WTC11 (cell line): ENCODE data around the gene GALNT18. TPM values are rescaled to one million over a fixed set of nuclear protein-coding genes. Genes with fewer than 3 reads are reported as not detected.

Source experiments
- ATAC-seq: fragments of 200-7000 bp; cut with Tn5 transposase; 2 replicates; pipeline ENCODE4 v1.10.0; 2021; ENCODE audit warnings: mild to moderate bottlenecking, moderate library complexity
- CTCF ChIA-PET: fragments of 300-600 bp; sonication (Branson Sonifier 250); formaldehyde crosslinking; loops from one replicate; lab custom pipeline; 2021; ENCODE audit warnings: antibody characterized with exemption; lab: Charles Lee
- POLR2A ChIA-PET: fragments of 350-600 bp; sonication (Branson Sonifier 250); formaldehyde crosslinking; loops from one replicate; lab custom pipeline; 2021; ENCODE audit warnings: antibody characterized with exemption; lab: Charles Lee
- DNase-seq: peaks from one replicate; pipeline ENCODE4 v3.0.0; 2021; ENCODE audit warnings: low spot score
- H3K27ac Mint-ChIP-seq: 2 replicates; pipeline ENCODE4 v1.8.0; 2021; ENCODE audit warnings: mixed read lengths
- H3K27me3 Mint-ChIP-seq: 2 replicates; pipeline ENCODE4 v1.8.0; 2021; ENCODE audit warnings: low read depth, mild to moderate bottlenecking, moderate library complexity, mixed read lengths
- H3K36me3 Mint-ChIP-seq: 2 replicates; pipeline ENCODE4 v1.8.0; 2021; ENCODE audit warnings: mixed read lengths
- H3K4me1 Mint-ChIP-seq: 2 replicates; pipeline ENCODE4 v1.8.0; 2022; ENCODE audit warnings: mixed read lengths
- H3K4me3 Mint-ChIP-seq: 2 replicates; pipeline ENCODE4 v1.8.0; 2021; ENCODE audit warnings: mild to moderate bottlenecking, moderate library complexity, mixed read lengths
- H3K9me3 Mint-ChIP-seq: 2 replicates; pipeline ENCODE4 v1.8.0; 2021; ENCODE audit warnings: mixed read lengths
- ATF1 ChIP-seq: sonication (generic); formaldehyde crosslinking; IDR thresholded peaks from 2 replicates; pipeline ENCODE4 v1.8.1; 2023; ENCODE audit warnings: mild to moderate bottlenecking, moderate library complexity, missing genetic modification reagents
- CREB1 ChIP-seq: sonication (generic); formaldehyde crosslinking; IDR thresholded peaks from 2 replicates; pipeline ENCODE4 v1.8.0; 2023; ENCODE audit warnings: mild to moderate bottlenecking, missing genetic modification reagents
- FOXP1 ChIP-seq: sonication (generic); formaldehyde crosslinking; IDR thresholded peaks from 2 replicates; pipeline ENCODE4 v1.8.0; 2022; ENCODE audit warnings: missing genetic modification reagents, mild to moderate bottlenecking, moderate library complexity, borderline replicate concordance
- HMGA2 ChIP-seq: fragments of 250-450 bp; sonication (Bioruptor Pico); IDR thresholded peaks from 2 replicates; pipeline ENCODE4 v1.4.0; 2021; ENCODE audit warnings: mild to moderate bottlenecking, moderate library complexity
- IRF2 ChIP-seq: sonication (generic); formaldehyde crosslinking; IDR thresholded peaks from 2 replicates; pipeline ENCODE4 v1.8.0; 2022; ENCODE audit warnings: low read depth, missing genetic modification reagents, borderline replicate concordance
- JAZF1 ChIP-seq: fragments of 250-450 bp; sonication (Bioruptor Pico); IDR thresholded peaks from 2 replicates; pipeline ENCODE4 v1.9.0; 2021; ENCODE audit warnings: moderate library complexity, mild to moderate bottlenecking, inconsistent platforms
- NFATC4 ChIP-seq: fragments of 250-450 bp; sonication (Bioruptor Pico); IDR thresholded peaks from 2 replicates; pipeline ENCODE4 v1.9.0; 2021; ENCODE audit warnings: mild to moderate bottlenecking
- NFYB ChIP-seq: sonication (generic); formaldehyde crosslinking; conservative IDR thresholded peaks from 2 replicates; pipeline ENCODE4 v1.8.0; 2022; ENCODE audit warnings: low read depth, missing genetic modification reagents
- RELA ChIP-seq: sonication (generic); formaldehyde crosslinking; IDR thresholded peaks from 2 replicates; pipeline ENCODE4 v1.8.1; 2022; ENCODE audit warnings: missing genetic modification reagents, mild to moderate bottlenecking, borderline replicate concordance
- TEAD1 ChIP-seq: sonication (generic); formaldehyde crosslinking; IDR thresholded peaks from 2 replicates; pipeline ENCODE4 v1.8.0; 2022; ENCODE audit warnings: mild to moderate bottlenecking, missing genetic modification reagents
- TEAD4 ChIP-seq: sonication (generic); formaldehyde crosslinking; IDR thresholded peaks from 2 replicates; pipeline ENCODE4 v1.8.0; 2022; ENCODE audit warnings: mild to moderate bottlenecking, missing genetic modification reagents
- ZNF219 ChIP-seq: sonication (generic); formaldehyde crosslinking; IDR thresholded peaks from 2 replicates; pipeline ENCODE4 v1.8.0; 2023; ENCODE audit warnings: missing genetic modification reagents, mild to moderate bottlenecking, borderline replicate concordance
- ZNF396 ChIP-seq: fragments of 250-450 bp; sonication (Bioruptor Pico); IDR thresholded peaks from 2 replicates; pipeline ENCODE4 v1.8.0; 2021; ENCODE audit warnings: mild to moderate bottlenecking, moderate library complexity, borderline replicate concordance
- ZNF671 ChIP-seq: fragments of 250-450 bp; sonication (Bioruptor Pico); IDR thresholded peaks from 2 replicates; pipeline ENCODE4 v1.8.0; 2021; ENCODE audit warnings: mild to moderate bottlenecking
- total RNA-seq: library from RNA; stranded (reverse); gene quantifications from 3 replicates; pipeline ENCODE4 v1.2.3, GENCODE V29; 2021
- TF ChIP-seq, protein P1 (sequence below): sonication (generic); formaldehyde crosslinking; IDR thresholded peaks from 2 replicates; pipeline ENCODE4 v1.8.0; 2023; ENCODE audit warnings: mild to moderate bottlenecking, missing genetic modification reagents
- TF ChIP-seq, protein P2 (sequence below): sonication (generic); formaldehyde crosslinking; IDR thresholded peaks from 2 replicates; pipeline ENCODE4 v1.8.1; 2022; ENCODE audit warnings: low read depth, missing genetic modification reagents, borderline replicate concordance
- TF ChIP-seq, protein P3 (sequence below): sonication (generic); formaldehyde crosslinking; IDR thresholded peaks from 2 replicates; pipeline ENCODE4 v1.8.1; 2023; ENCODE audit warnings: mild to moderate bottlenecking, missing genetic modification reagents, moderate library complexity
- TF ChIP-seq, protein P4 (sequence below): fragments of 250-450 bp; sonication (Bioruptor Pico); IDR thresholded peaks from 2 replicates; pipeline ENCODE4 v1.8.0; 2021; ENCODE audit warnings: mild to moderate bottlenecking
- TF ChIP-seq, protein P5 (sequence below): sonication (generic); formaldehyde crosslinking; IDR thresholded peaks from 2 replicates; pipeline ENCODE4 v1.8.0; 2022; ENCODE audit warnings: mild to moderate bottlenecking, missing genetic modification reagents
- TF ChIP-seq, protein P6 (sequence below): fragments of 250-450 bp; sonication (Bioruptor Pico); IDR thresholded peaks from 2 replicates; pipeline ENCODE4 v1.9.0; 2021; ENCODE audit warnings: mild to moderate bottlenecking
- TF ChIP-seq, protein P7 (sequence below): fragments of 250-450 bp; sonication (Bioruptor Pico); IDR thresholded peaks from 2 replicates; pipeline ENCODE4 v1.9.0; 2021; ENCODE audit warnings: mild to moderate bottlenecking, borderline replicate concordance
- TF ChIP-seq, protein P8 (sequence below): sonication (generic); formaldehyde crosslinking; IDR thresholded peaks from 2 replicates; pipeline ENCODE4 v1.8.0; 2022; ENCODE audit warnings: mild to moderate bottlenecking, missing genetic modification reagents

GALNT18 gene
- total RNA-seq, 1 experiment from 2014 or later: 5.0 TPM

DNA sequence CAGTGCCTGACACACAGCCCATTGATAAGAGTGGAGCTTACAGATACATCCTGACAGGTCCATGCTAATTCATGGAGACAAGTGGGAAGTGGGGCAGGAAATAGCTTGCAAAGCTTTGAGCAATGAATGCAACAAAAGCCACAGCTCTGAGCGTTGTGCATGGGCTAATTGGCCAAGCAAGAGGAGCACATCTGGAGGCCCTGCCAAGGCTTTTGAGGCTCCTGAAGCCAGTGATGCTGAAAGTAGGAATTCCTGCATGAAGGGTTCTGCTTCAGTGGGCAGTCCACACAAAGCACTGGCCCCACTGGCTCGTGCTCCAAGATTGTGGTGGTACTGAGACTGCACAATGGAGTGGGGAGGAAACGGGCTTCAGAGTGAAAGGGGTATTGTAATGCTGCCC, 164.9 kb downstream of the GALNT18 start (continued):
- TF ChIP-seq, protein P1, sequence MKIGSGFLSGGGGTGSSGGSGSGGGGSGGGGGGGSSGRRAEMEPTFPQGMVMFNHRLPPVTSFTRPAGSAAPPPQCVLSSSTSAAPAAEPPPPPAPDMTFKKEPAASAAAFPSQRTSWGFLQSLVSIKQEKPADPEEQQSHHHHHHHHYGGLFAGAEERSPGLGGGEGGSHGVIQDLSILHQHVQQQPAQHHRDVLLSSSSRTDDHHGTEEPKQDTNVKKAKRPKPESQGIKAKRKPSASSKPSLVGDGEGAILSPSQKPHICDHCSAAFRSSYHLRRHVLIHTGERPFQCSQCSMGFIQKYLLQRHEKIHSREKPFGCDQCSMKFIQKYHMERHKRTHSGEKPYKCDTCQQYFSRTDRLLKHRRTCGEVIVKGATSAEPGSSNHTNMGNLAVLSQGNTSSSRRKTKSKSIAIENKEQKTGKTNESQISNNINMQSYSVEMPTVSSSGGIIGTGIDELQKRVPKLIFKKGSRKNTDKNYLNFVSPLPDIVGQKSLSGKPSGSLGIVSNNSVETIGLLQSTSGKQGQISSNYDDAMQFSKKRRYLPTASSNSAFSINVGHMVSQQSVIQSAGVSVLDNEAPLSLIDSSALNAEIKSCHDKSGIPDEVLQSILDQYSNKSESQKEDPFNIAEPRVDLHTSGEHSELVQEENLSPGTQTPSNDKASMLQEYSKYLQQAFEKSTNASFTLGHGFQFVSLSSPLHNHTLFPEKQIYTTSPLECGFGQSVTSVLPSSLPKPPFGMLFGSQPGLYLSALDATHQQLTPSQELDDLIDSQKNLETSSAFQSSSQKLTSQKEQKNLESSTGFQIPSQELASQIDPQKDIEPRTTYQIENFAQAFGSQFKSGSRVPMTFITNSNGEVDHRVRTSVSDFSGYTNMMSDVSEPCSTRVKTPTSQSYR (CRISPR knock-in tag): no peak
- no peak for TF ChIP-seq ZNF671 (CRISPR knock-in tag)
- no peak for TF ChIP-seq ZNF396 (CRISPR knock-in tag)
- TF ChIP-seq, protein P2, sequence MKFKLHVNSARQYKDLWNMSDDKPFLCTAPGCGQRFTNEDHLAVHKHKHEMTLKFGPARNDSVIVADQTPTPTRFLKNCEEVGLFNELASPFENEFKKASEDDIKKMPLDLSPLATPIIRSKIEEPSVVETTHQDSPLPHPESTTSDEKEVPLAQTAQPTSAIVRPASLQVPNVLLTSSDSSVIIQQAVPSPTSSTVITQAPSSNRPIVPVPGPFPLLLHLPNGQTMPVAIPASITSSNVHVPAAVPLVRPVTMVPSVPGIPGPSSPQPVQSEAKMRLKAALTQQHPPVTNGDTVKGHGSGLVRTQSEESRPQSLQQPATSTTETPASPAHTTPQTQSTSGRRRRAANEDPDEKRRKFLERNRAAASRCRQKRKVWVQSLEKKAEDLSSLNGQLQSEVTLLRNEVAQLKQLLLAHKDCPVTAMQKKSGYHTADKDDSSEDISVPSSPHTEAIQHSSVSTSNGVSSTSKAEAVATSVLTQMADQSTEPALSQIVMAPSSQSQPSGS (CRISPR knock-in tag): no peak

DNA sequence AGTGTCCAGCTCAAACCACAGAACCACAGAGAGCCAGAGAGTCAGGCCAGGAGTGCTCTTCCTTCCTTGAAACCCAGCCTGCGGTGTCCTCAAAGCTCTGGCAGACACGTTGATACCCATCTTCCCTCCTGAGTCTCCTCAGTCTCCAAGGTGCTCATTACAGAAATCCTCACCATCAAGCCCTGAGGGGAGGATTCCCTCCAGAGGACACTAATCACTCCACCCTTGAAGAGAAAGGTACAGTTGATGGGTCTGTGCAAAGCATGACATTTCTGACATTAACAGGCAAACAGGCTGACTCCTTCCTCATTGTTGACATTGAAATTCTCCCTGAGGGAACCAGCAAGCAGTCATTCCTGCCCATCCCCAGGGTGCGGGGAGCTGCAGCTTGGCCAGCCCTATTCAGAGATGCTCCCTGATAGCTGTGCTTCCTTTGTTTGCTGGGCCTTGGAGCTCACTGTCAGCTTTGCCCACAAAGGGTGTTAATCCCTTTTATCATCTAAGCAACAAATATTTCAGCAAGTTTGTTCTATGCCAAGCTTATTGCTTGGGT, 167.1 kb downstream of the GALNT18 start:
- H3K27me3 Mint-ChIP-seq: no peaks in the 10 kb centered on the region
- no peak for TF ChIP-seq ATF1 (CRISPR knock-in tag)
- TF ChIP-seq NFATC4: no peak
- TF ChIP-seq CREB1 (CRISPR knock-in tag): no peak
- TF ChIP-seq FOXP1 (CRISPR knock-in tag): no peak
- TF ChIP-seq, protein P3, sequence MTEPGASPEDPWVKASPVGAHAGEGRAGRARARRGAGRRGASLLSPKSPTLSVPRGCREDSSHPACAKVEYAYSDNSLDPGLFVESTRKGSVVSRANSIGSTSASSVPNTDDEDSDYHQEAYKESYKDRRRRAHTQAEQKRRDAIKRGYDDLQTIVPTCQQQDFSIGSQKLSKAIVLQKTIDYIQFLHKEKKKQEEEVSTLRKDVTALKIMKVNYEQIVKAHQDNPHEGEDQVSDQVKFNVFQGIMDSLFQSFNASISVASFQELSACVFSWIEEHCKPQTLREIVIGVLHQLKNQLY (CRISPR knock-in tag): no peak
- no peak for TF ChIP-seq ZNF219 (CRISPR knock-in tag)
- no peak for TF ChIP-seq IRF2 (CRISPR knock-in tag)
- no peak for TF ChIP-seq TEAD4 (CRISPR knock-in tag)
- TF ChIP-seq, protein P4, sequence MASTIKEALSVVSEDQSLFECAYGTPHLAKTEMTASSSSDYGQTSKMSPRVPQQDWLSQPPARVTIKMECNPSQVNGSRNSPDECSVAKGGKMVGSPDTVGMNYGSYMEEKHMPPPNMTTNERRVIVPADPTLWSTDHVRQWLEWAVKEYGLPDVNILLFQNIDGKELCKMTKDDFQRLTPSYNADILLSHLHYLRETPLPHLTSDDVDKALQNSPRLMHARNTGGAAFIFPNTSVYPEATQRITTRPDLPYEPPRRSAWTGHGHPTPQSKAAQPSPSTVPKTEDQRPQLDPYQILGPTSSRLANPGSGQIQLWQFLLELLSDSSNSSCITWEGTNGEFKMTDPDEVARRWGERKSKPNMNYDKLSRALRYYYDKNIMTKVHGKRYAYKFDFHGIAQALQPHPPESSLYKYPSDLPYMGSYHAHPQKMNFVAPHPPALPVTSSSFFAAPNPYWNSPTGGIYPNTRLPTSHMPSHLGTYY: no peak
- no peak for TF ChIP-seq TEAD1
- no peak for TF ChIP-seq NFYB (CRISPR knock-in tag)
- TF ChIP-seq, protein P5, sequence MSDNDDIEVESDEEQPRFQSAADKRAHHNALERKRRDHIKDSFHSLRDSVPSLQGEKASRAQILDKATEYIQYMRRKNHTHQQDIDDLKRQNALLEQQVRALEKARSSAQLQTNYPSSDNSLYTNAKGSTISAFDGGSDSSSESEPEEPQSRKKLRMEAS: no peak
- TF ChIP-seq, protein P6, sequence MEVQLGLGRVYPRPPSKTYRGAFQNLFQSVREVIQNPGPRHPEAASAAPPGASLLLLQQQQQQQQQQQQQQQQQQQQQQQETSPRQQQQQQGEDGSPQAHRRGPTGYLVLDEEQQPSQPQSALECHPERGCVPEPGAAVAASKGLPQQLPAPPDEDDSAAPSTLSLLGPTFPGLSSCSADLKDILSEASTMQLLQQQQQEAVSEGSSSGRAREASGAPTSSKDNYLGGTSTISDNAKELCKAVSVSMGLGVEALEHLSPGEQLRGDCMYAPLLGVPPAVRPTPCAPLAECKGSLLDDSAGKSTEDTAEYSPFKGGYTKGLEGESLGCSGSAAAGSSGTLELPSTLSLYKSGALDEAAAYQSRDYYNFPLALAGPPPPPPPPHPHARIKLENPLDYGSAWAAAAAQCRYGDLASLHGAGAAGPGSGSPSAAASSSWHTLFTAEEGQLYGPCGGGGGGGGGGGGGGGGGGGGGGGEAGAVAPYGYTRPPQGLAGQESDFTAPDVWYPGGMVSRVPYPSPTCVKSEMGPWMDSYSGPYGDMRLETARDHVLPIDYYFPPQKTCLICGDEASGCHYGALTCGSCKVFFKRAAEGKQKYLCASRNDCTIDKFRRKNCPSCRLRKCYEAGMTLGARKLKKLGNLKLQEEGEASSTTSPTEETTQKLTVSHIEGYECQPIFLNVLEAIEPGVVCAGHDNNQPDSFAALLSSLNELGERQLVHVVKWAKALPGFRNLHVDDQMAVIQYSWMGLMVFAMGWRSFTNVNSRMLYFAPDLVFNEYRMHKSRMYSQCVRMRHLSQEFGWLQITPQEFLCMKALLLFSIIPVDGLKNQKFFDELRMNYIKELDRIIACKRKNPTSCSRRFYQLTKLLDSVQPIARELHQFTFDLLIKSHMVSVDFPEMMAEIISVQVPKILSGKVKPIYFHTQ (CRISPR knock-in tag): no peak
- TF ChIP-seq JAZF1 (CRISPR knock-in tag): no peak
- TF ChIP-seq, protein P7, sequence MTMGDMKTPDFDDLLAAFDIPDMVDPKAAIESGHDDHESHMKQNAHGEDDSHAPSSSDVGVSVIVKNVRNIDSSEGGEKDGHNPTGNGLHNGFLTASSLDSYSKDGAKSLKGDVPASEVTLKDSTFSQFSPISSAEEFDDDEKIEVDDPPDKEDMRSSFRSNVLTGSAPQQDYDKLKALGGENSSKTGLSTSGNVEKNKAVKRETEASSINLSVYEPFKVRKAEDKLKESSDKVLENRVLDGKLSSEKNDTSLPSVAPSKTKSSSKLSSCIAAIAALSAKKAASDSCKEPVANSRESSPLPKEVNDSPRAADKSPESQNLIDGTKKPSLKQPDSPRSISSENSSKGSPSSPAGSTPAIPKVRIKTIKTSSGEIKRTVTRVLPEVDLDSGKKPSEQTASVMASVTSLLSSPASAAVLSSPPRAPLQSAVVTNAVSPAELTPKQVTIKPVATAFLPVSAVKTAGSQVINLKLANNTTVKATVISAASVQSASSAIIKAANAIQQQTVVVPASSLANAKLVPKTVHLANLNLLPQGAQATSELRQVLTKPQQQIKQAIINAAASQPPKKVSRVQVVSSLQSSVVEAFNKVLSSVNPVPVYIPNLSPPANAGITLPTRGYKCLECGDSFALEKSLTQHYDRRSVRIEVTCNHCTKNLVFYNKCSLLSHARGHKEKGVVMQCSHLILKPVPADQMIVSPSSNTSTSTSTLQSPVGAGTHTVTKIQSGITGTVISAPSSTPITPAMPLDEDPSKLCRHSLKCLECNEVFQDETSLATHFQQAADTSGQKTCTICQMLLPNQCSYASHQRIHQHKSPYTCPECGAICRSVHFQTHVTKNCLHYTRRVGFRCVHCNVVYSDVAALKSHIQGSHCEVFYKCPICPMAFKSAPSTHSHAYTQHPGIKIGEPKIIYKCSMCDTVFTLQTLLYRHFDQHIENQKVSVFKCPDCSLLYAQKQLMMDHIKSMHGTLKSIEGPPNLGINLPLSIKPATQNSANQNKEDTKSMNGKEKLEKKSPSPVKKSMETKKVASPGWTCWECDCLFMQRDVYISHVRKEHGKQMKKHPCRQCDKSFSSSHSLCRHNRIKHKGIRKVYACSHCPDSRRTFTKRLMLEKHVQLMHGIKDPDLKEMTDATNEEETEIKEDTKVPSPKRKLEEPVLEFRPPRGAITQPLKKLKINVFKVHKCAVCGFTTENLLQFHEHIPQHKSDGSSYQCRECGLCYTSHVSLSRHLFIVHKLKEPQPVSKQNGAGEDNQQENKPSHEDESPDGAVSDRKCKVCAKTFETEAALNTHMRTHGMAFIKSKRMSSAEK (CRISPR knock-in tag): no peak
- TF ChIP-seq RELA (CRISPR knock-in tag): no peak
- TF ChIP-seq, protein P8, sequence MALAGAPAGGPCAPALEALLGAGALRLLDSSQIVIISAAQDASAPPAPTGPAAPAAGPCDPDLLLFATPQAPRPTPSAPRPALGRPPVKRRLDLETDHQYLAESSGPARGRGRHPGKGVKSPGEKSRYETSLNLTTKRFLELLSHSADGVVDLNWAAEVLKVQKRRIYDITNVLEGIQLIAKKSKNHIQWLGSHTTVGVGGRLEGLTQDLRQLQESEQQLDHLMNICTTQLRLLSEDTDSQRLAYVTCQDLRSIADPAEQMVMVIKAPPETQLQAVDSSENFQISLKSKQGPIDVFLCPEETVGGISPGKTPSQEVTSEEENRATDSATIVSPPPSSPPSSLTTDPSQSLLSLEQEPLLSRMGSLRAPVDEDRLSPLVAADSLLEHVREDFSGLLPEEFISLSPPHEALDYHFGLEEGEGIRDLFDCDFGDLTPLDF (CRISPR knock-in tag): no peak
- no peak for TF ChIP-seq HMGA2 (CRISPR knock-in tag)
- H3K4me1 Mint-ChIP-seq: peaks cover 13% of the 10 kb centered on the region
- no peak for DNase-seq
- ChIA-PET POLR2A (no interaction called here), CTCF (no interaction called here)
- no peaks in the 10 kb centered on the region for H3K36me3 Mint-ChIP-seq
- H3K9me3 Mint-ChIP-seq: peaks cover under 1% of the 10 kb centered on the region; the same call in 1 of the 2 replicates
- H3K4me3 Mint-ChIP-seq: no peak overlapping the region
- no peak overlapping the region for H3K27ac Mint-ChIP-seq
- no peak for ATAC-seq
